GM23338 (cell line): Measurements from ENCODE around the gene MAPK4. TPM values are rescaled to one million over a fixed set of nuclear protein-coding genes. Genes with fewer than 3 reads are reported as not detected.

ENCODE experiments used
- ATAC-seq: fragments of 200-7000 bp; cut with Tn5 transposase; 3 replicates; pipeline ENCODE4 v1.9.1; 2020
- DNase-seq: peaks from one replicate; pipeline ENCODE4 v3.0.0-alpha.2; 2015; ENCODE audit warnings: low spot score
- H2AFZ ChIP-seq: fragments of 200-600 bp; sonication (generic); 2 replicates; pipeline ENCODE4 v1.8.0; 2016; ENCODE audit warnings: antibody characterized with exemption, mild to moderate bottlenecking, moderate library complexity
- H3F3A ChIP-seq: fragments of 200-600 bp; sonication (generic); replicated peaks from 2 replicates; pipeline ENCODE4 v1.8.0; 2017; ENCODE audit warnings: antibody characterized with exemption, mixed run types, low read depth
- H3K27ac ChIP-seq: fragments of 200-600 bp; sonication (generic); 2 replicates; pipeline ENCODE4 v1.6.1; 2016; ENCODE audit warnings: low read depth
- H3K27me3 ChIP-seq: fragments of 200-600 bp; sonication (generic); 2 replicates; pipeline ENCODE4 v1.8.0; 2016; ENCODE audit warnings: mild to moderate bottlenecking, mixed run types, moderate library complexity; ENCODE audit not compliant: insufficient read depth
- H3K36me3 ChIP-seq: fragments of 200-600 bp; sonication (generic); 2 replicates; pipeline ENCODE4 v1.8.0; 2016; ENCODE audit warnings: mild to moderate bottlenecking; ENCODE audit not compliant: insufficient read depth
- H3K4me1 ChIP-seq: fragments of 200-600 bp; sonication (generic); 2 replicates; pipeline ENCODE4 v1.8.0; 2016; ENCODE audit warnings: mild to moderate bottlenecking, moderate library complexity; ENCODE audit not compliant: insufficient read depth
- H3K4me2 ChIP-seq: fragments of 200-600 bp; sonication (generic); 2 replicates; pipeline ENCODE4 v1.7.1; 2017; ENCODE audit warnings: mixed run types
- H3K4me3 ChIP-seq: fragments of 200-600 bp; sonication (generic); 2 replicates; pipeline ENCODE4 v1.6.1; 2016; ENCODE audit warnings: mixed run types
- H3K79me2 ChIP-seq: fragments of 200-600 bp; sonication (generic); replicated peaks from 2 replicates; pipeline ENCODE4 v1.8.0; 2017; ENCODE audit warnings: mild to moderate bottlenecking; ENCODE audit not compliant: insufficient read depth
- H3K9me2 ChIP-seq: fragments of 200-600 bp; sonication (generic); 2 replicates; pipeline ENCODE4 v1.8.0; 2017; ENCODE audit not compliant: insufficient read depth
- H4K20me1 ChIP-seq: fragments of 200-600 bp; sonication (generic); replicated peaks from 2 replicates; pipeline ENCODE4 v1.8.0; 2017; ENCODE audit warnings: mild to moderate bottlenecking; ENCODE audit not compliant: insufficient read depth
- H3K27ac Mint-ChIP-seq: 2 replicates; pipeline ENCODE4 v1.8.0; 2020; ENCODE audit warnings: inconsistent platforms, mild to moderate bottlenecking, moderate library complexity, mixed read lengths
- H3K27me3 Mint-ChIP-seq: 3 replicates; pipeline ENCODE4 v1.8.0; 2022; ENCODE audit warnings: low read depth, mild to moderate bottlenecking, moderate library complexity, mixed read lengths, inconsistent platforms; ENCODE audit not compliant: insufficient read depth, poor library complexity
- H3K36me3 Mint-ChIP-seq: 3 replicates; pipeline ENCODE4 v1.8.0; 2021; ENCODE audit warnings: low read depth, mild to moderate bottlenecking, inconsistent platforms, moderate library complexity, mixed read lengths
- H3K4me1 Mint-ChIP-seq: 3 replicates; pipeline ENCODE4 v1.8.0; 2020; ENCODE audit warnings: mild to moderate bottlenecking, inconsistent platforms, mixed read lengths
- H3K4me3 Mint-ChIP-seq: 3 replicates; pipeline ENCODE4 v1.8.0; 2021; ENCODE audit warnings: moderate library complexity, mild to moderate bottlenecking, inconsistent platforms, mixed read lengths
- H3K9me3 Mint-ChIP-seq: 3 replicates; pipeline ENCODE4 v1.8.0; 2020; ENCODE audit warnings: moderate library complexity, mild to moderate bottlenecking, inconsistent platforms, mixed read lengths
- CREB1 ChIP-seq: fragments of 250-450 bp; sonication (Bioruptor Pico); IDR thresholded peaks from 2 replicates; pipeline ENCODE4 v1.5.0; 2020; ENCODE audit warnings: low read depth, mild to moderate bottlenecking, moderate library complexity
- CTCF ChIP-seq, 2 experiments: fragments of 200-600 bp in 1 of 2; sonication (generic) in 1 of 2; conservative IDR thresholded peaks; 2 replicates each; pipeline versions ENCODE4 v1.5.1 to v1.6.1; 2016 to 2017; ENCODE audit warnings: antibody characterized with exemption in 2 of 2, low read depth in 2 of 2, mild to moderate bottlenecking in 2 of 2, moderate library complexity in 1 of 2
- ETS1 ChIP-seq: IDR thresholded peaks from 2 replicates; pipeline ENCODE4 v1.6.1; 2016; ENCODE audit warnings: antibody characterized with exemption
- EZH2 ChIP-seq: fragments of 200-600 bp; sonication (generic); IDR thresholded peaks from one replicate; pipeline ENCODE4 v1.8.0; 2017; ENCODE audit warnings: antibody characterized with exemption, mild to moderate bottlenecking, low read depth; ENCODE audit not compliant: unreplicated experiment
- EZH2phosphoT487 ChIP-seq: fragments of 200-600 bp; sonication (generic); IDR thresholded peaks from one replicate; pipeline ENCODE4 v1.8.1; 2018; ENCODE audit warnings: antibody characterized with exemption; ENCODE audit not compliant: unreplicated experiment
- JUNB ChIP-seq: IDR thresholded peaks from one replicate; pipeline ENCODE4 v1.6.1; 2016; ENCODE audit warnings: antibody characterized with exemption; ENCODE audit not compliant: unreplicated experiment
- NANOG ChIP-seq: IDR thresholded peaks from 2 replicates; pipeline ENCODE4 v1.6.1; 2016; ENCODE audit warnings: antibody characterized with exemption, borderline replicate concordance
- POLR2AphosphoS5 ChIP-seq: IDR thresholded peaks from 2 replicates; pipeline ENCODE4 v1.6.1; 2016; ENCODE audit warnings: antibody characterized with exemption, low read depth
- REST ChIP-seq: IDR thresholded peaks from one replicate; pipeline ENCODE4 v1.6.1; 2018; ENCODE audit warnings: antibody characterized with exemption; ENCODE audit not compliant: unreplicated experiment
- STAT1 ChIP-seq: IDR thresholded peaks from one replicate; pipeline ENCODE4 v1.6.1; 2016; ENCODE audit warnings: antibody characterized with exemption; ENCODE audit not compliant: unreplicated experiment
- ZNF114 ChIP-seq: fragments of 250-450 bp; sonication (Bioruptor Pico); IDR thresholded peaks from 2 replicates; pipeline ENCODE4 v1.5.0; 2020; ENCODE audit warnings: mild to moderate bottlenecking, moderate library complexity
- ZNF331 ChIP-seq: fragments of 250-450 bp; sonication (Bioruptor Pico); IDR thresholded peaks from 2 replicates; pipeline ENCODE4 v1.5.0; 2020; ENCODE audit warnings: low read depth, mild to moderate bottlenecking, moderate library complexity
- ZNF462 ChIP-seq: fragments of 250-450 bp; sonication (Bioruptor Pico); IDR thresholded peaks from 2 replicates; pipeline ENCODE4 v1.5.0; 2020; ENCODE audit warnings: mild to moderate bottlenecking, moderate library complexity
- polyA plus RNA-seq: library from polyadenylated mRNA; unstranded; fragments of >200 nt; fragmentation: Nextera tagmentation; extraction: Ambion mirVana; gene quantifications from 2 replicates; pipeline ENCODE4 v1.2.1, GENCODE V29; 2016
- total RNA-seq: library from RNA; depleted of rRNA; stranded (reverse); fragments of >200 nt; shearing (Covaris generic); gene quantifications from 2 replicates; pipeline ENCODE4 v1.2.3, GENCODE V29; 2014

The MAPK4 gene
- total and polyA plus RNA-seq, 2 experiments from 2014 or later, result 1.3 to 4.4 TPM

GRCh38 chr18:50621366-50621765 is 61.5 kb downstream of the MAPK4 start:
- Histone ChIP-seq H3F3A (no peaks in the 10 kb centered on the region), H3K27me3 (no peaks in the 10 kb centered on the region), H3K27ac (no peak overlapping the region), H3K4me2 (no peak overlapping the region), H3K9me2 (peaks cover 5% of the 10 kb centered on the region; the same call in 1 of the 2 replicates), H4K20me1 (no peaks in the 10 kb centered on the region), H3K79me2 (no peaks in the 10 kb centered on the region), H3K4me1 (no peaks in the 10 kb centered on the region), H3K4me3 (no peak overlapping the region), H2AFZ (no peak overlapping the region), H3K36me3 (no peaks in the 10 kb centered on the region)
- Mint-ChIP-seq H3K9me3 (no peaks in the 10 kb centered on the region), H3K4me3 (no peak overlapping the region), H3K27me3 (no peaks in the 10 kb centered on the region), H3K27ac (no peak overlapping the region), H3K36me3 (no peaks in the 10 kb centered on the region), H3K4me1 (no peaks in the 10 kb centered on the region)
- ATAC-seq, result no peak
- TF ChIP-seq ZNF114 (no peak), NANOG (no peak), STAT1 (no peak), EZH2 (no peak), ZNF331 (CRISPR knock-in tag) (no peak), ETS1 (no peak), JUNB (no peak), CTCF (conservative IDR thresholded peaks at IDR 0.05; ENCODE audit: low read depth in 2 of 2) (no peak), CREB1 (CRISPR knock-in tag) (no peak), EZH2phosphoT487 (no peak), POLR2AphosphoS5 (no peak), ZNF462 (CRISPR knock-in tag) (no peak), REST (no peak)
- DNase-seq, result no peak
